HG03520 (cell line): ENCODE measurements around the gene ARHGEF26.

Experiments used
- ATAC-seq: cut with Tn5 transposase; IDR thresholded peaks from one replicate; pipeline ENCODE4 v1.9.1; 2021; ENCODE audit warnings: mild to moderate bottlenecking, moderate library complexity; ENCODE audit not compliant: unreplicated experiment

Gene ARHGEF26

DNA sequence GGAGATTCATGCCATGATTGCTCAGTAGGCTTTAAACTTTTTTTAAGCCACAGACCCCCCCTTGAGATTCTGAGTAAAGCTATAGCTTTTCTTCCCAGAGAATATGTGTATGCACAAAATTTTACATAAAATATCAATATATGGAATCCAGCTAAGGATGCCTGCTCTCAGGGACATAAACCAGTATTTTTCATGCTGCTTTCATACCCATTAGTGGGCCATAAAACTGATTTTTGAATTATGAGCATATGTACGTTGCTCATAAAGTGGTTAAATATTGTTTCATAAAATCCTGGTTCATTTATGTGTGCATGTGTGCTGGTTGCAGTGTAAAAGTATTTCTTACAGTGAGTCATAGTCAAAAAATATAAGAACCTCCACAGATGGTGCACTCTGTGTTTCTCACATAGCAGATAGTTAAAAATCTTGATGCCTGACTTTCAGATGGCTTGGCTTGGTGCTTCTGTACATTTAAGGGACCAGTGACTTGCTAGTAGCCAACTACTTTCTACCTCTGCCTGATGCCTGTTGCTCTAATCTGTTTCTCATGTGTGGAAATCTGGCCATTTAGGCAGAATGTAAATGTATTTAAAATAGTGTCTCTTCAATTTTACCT is 71.9 kb downstream of the ARHGEF26 start:
- ATAC-seq = no peak

DNA sequence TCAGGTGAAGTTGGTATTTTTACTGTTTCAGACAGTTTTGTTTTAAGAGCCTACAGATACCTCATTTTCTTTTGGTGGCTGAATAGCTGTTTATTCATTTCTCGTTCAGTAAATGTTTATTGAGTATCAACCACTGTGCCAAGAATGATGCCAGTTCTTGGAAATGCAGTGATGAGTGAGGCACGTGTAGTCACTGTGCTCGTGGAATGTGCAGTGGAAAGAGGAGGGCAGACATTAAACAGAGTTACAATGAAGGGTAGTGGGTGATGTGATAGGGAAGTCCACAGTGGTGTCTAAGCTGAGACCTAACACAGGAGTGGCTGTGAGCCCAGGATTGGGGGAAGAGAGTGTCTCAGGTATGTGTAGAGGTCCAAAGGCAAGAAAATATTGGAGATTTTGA is 73.7 kb downstream of the ARHGEF26 start:
- ATAC-seq = no peak

DNA sequence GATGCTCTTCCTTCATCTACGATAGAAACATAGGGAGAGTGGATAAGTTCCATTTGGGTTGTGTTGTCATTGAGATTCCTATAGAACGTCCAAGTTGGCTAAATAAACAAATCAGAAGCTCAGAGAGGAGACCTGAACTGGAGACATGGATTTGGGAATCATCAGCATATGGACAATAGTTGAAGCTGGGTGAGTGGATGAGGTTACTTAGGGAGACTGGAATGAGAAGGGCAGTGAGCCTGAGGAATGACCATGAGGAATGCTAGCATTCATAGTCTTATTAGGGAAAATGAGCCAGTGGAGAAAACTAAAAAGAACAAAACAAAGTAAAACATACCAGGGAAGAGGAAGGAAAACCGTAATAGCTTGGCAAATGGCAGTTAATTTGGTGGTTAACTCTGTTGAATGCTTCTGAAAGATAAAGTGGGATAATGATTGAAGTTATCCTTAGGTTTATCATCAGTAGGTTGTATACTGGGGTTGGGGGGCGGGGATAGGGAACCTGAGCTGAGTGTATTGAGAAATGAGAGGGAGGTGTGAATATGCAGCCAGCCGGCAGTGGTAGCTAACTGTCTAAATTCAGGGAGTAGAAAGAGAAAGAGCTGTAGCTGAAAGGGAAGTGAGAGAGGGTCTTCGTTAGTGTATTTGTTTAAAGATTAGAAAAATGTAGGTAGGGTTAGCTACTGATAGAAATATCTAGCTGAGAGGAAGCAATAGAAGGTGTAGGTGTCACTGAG is 74.6 kb downstream of the ARHGEF26 start:
- no peak for ATAC-seq

DNA sequence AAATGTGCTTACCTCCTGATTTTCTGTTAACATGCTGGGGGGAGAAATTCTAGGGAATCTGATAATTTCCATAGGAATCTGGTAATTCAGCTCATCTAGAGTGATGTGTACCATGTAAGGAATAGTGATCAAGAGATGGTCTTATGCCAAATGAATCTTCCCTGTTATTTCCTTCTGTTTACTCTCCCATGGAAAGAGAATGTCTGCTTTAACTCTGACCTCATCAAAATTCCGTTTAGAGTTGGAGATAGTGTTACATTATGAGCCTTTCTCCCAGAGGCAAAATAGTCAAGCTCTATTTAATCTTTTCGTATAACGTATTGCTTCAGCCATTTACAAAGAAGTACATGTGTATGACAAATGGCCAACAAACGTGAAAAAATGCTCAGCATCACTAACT is 76.6 kb downstream of the ARHGEF26 start:
- ATAC-seq = no peak

DNA sequence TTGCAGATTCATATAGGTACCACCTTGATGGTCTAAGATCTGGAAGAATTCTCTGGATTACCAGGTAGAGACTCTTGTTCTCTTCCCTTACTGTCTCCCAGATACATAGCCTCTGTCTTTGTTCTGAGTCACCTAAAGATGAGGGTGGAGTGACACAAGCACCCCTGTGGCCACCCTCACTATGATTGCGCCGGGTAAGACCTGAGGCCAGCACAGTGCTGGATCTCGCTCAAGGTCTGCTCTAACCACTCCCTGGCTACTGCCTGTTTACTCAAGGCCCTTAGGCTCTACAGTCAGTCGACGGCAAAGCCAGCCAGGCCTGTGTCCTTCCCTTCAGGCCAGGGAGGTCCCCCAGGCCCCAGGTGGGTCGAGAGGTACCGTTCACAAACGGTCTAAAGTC is 88.3 kb downstream of the ARHGEF26 start:
- no peak for ATAC-seq

DNA sequence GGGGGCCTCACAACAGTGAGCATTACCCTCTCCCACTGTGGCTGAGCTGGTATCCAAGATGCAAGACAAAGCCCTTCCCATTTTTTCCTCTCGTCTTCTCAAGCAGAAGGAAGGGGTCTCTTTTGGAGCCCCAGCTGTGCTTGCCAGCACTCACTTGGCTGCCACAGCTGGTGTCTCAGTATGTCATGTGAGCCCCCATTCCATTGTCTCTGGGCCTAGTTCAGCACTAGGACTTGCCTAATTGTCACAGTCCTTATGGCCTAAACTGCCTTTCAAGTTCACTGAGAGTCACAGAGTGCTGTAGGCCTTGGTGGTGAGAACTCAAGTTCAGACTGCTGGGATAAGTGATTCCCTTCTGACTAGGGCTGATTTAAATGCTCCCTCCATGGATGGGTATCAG is 89.8 kb downstream of the ARHGEF26 start:
- ATAC-seq = no peak

DNA sequence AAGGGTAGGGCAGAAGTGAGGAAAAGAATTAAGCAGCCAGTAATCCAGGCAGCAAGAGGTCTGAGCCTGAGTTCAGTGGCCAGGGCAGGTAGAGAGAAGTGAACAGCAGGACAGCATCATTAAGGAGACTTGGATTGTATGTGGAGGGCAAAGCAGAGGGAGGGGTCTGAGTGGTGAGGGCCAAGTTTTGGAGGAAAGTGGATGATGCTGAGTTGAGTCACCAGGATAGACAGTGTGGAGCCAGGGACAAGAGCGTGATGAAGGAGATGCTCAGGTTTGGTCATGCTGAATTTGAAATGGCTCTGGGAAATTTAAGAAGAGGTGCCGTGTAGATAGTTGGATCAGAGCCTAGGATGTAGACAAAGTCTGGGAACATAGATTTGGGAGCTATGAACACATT is 93.1 kb downstream of the ARHGEF26 start:
- no peak for ATAC-seq

DNA sequence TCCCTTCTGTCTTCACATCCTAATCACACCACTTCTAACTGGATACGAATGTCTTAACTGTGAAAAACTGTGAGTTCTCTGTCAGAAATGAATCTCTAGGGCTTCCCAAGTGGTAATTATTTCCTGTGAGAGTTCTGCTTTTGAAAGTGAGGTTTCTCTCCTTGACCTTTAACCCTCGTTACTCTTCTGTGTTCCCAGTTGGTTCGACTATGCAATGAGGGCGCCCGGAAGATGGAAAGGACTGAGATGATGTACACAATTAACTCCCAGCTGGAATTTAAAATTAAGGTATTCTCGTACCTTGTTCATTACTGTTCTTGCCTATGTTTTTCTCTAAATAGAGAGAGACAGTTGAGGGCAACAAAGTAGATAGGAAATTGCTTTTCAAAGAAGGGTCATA is 96.5 kb downstream of the ARHGEF26 start:
- no peak for ATAC-seq

DNA sequence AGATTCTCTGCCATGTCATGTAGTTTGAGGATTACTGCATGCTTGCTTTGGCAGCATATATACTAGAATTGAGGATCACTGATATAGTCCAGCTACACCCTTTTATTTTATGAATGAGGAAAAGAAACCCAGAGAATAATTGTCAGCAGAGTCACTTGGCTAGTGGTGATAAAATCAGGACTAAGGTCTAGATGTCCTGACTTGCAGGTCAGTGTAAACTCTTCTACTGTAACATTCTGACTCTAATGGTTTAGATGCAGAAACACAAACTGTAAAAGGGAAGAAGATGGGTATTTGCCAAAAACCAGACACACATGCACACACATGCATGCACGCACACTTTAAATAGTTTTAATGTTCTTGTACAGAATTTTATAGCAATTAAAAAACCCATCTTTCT is 97.5 kb downstream of the ARHGEF26 start:
- ATAC-seq = no peak

DNA sequence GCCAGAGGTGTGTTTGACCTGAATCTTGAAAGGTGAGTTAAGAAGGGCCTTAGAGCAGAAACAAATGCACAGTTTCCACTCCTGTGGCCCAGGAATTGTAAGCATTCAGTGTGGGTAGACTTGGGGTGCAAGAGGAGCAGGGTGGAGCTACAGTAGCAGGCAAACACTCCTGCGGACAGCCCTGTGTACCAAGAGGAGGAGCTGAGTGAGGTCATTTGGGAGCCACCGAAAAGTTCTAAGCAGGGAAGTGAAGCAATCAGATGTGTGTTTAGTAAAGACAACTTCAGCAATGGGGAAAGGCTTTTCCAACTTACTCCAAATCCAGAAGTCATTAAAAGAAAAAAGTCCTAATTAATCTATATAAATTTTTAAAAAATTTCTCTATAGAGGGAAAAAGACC is 99.3 kb downstream of the ARHGEF26 start:
- ATAC-seq = no peak

DNA sequence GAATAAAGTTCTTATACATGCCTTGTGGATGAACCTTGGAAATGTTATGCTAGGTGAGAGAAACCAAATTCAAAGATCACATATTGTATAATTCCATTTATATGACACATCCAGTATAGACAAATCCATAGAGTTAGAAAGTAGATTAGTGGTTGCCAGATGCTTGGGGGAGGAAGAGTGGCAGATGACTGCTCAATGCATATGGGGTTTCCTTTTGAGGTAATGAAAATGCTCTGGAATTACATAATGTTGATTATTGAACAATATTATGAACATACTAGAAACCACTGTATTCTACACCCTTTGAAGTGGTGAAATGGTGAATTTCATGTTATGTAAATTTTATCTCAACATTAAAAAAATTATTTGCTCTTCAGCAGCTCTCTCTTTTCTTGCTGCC is 102.3 kb downstream of the ARHGEF26 start:
- ATAC-seq = no peak

DNA sequence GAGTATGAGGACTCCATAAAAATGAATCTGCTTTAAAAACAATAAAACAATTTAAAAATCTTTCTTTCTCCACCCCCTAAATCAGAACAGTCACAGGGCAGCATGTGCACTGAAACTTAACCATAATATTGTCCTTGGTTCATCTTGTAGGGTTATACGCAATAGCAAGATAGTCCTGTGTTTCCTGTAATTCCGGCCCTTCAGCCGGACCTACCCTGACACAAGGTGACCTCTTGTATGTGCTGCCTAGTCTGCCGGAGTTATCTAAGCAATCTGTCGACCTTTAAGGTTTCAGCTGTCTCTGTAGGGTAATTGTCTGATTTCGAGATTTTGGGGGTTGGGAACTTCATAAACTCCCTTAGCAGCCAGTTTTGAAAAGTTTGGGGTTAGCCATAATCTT is 103.2 kb downstream of the ARHGEF26 start:
- no peak for ATAC-seq

DNA sequence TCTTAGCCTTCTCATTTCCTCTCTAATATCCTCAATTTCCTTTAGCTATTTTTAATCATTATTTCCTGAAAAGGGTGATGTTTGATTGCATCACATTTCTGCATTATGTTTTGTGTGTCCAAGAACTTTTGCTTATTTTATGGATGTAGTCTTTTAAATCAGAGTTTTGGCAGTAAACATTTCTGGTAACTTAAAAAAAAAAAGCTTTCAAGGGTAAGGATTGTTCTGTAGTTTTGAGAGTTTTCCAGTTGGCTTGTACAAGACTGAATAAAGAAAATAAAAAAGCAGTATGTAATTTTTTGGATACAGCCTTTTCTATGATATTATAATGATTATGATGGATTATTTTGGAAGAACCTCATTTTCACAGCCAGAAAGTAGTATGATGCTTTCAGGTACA is 103.7 kb downstream of the ARHGEF26 start:
- no peak for ATAC-seq

DNA sequence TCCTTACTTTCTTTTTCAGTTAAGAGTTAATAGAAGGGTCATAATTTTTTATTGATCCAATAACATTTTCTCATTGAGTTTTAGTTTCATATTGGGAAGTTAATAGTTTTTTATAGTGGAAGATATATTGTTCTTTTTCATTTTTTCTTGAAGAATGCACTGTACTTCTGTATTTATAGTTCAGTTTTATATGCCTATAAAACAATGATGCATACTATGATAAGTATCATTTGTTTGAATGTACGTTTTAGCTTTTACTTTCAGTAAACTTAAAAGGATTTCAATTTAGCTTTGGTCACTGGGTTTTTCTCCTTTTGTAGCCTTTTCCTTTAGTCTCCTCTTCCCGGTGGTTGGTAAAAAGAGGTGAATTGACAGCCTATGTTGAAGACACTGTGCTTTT is 104.3 kb downstream of the ARHGEF26 start:
- ATAC-seq = no peak

DNA sequence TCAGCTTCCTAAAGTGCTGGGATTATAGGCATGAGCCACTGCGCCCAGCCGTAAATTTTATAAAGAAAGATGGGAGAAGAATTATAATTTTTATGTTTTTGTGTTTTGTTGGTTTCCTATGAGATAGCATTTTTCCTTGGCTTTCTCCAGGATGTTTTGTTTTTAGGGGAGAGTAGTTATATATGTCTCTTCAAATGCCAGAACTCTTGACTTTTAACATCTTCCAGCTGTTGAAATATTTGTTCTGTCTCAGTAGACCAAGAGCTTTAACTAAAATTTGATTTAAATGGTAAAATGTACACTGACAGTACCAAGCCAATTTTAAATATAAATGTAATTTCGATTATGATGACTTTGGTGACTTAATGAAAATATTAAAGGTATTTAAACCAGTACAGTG is 106.3 kb downstream of the ARHGEF26 start:
- ATAC-seq = no peak

DNA sequence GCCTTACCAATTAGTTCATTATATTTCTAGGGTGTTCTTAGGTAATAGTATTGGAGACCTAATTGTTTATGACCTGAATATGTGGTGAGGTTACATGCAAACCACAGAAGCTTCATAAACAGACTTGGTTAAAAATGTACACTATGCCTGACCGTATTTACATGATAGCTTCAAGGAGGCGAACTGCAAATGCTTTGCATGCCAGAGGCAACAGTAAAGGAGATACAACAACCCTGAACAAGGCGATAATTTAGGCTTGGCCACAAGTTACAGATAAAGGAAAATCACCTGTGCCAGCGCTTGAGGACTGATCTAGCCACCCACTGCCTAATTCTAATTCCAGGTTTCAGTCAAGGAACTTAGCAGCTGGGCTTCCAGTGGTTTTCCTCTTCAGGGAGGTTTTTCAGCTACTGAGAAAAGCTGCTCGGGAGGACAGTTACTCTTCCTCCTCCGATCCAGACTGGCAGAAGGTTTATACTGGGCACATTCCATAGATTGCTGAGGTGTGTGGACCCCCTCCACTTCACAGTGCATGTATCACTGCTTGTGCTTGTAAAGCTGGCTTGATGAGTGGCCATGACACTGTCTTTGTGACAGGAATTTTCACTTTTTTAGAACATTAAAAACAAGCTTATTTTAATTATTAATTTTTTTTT is 107.5 kb downstream of the ARHGEF26 start:
- no peak for ATAC-seq

DNA sequence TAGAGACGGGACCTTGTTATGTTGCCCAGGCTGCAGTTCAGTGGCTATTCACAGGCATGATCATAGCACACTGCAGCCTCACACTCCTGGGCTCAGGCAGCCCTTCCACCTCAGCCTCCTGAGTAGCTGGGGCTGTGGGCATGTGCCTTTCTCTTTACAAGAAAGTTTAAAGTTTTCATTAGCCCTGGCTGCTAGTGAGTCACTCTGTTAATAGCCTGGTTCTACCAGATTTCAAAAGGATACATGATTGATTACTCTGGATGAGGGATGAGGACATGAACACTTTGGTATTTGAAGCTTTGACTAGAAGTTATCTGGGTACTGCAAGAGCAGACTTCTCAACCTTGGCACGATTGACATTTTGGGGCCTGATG is 108.0 kb downstream of the ARHGEF26 start:
- no peak for ATAC-seq

DNA sequence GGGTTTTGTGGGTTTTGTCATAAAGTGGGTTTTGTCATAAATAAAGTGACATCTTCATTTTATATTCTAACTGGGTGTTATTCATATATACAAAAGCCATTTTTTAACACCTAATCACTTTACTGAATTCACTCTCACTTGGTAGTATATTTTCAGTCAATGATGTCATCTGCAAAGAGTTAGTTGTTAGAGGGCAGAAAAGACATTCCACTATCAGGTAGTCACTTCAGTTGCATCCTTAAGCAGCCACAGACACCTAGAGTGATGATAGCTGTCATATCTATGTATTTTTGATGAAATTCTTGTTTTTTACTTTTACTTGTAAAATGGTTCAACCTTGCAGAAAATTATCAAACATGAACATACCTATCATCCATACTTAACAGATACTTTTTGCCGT is 114.1 kb downstream of the ARHGEF26 start:
- no peak for ATAC-seq

DNA sequence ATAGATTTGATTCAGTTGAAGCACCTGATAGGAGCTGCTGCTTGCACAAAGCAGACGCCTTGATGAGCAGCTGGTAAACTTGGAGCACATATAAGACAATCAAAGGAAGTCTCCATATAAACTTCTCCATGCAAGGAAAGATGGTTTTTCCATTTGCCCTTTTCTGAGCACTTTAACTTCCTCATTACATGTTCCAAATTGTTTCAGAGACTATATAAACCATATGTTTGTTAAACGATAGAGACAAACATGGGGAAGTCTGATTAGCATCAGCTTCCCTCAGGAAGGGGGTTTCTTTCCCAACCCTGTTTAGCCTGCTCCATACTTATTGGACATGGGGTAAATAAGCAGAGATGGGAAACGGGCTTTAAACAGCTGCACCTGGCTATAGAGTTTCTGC is 115.1 kb downstream of the ARHGEF26 start:
- ATAC-seq = no peak

DNA sequence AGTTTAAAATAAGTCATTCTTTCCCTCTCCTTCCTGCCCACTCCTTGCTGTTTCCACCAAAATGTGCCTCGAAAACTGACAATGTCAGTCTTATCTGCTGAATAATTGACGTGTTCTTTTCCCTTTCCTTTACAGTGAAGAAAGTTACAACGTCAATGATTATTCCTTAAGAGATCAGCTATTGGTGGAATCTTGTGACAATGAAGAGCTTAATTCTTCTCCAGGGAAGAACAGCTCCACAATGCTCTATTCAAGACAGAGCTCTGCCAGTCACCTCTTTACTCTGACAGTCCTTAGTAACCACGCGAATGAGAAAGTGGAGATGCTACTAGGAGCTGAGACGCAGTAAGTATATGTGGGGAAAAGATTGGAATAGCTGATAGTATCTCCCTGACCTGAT is 119.0 kb downstream of the ARHGEF26 start:
- no peak for ATAC-seq

DNA sequence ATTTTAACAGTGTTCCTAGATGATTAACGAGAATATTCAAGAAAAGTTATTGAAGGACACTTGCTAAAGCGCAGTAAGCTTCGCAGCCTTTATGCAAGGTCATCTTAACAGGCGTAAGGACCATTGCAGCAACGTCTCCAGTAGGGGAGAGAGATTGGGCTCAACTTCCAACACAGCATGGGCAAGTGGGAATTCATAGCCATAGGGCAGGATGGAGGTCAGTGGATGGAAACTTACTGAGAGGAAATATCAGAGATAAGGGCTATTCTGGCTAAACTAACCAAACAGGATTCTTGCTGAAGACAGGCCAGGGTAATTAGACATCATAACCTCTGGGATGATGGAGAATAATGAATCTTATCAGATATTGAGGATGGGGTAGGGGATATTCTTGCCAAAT is 120.3 kb downstream of the ARHGEF26 start:
- no peak for ATAC-seq

DNA sequence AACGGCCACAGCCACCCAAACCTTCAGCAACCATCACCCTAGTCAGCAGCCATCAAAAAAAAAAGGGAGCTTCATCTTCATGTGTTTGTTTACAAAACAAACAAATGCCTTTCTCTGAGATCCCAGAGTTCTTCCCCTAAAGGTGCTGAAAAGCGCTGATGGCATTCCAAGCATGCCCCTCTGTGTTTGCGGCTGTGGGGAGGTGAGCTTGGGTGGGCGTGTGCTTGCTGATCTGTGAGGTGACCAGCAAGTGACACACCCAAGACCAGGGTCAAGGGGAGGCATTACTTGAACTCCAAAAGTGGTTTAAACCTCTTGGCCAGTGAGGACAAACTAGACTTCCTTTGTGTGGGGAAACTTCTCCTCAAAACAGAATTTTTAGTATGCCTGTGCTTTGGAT is 121.6 kb downstream of the ARHGEF26 start:
- no peak for ATAC-seq

DNA sequence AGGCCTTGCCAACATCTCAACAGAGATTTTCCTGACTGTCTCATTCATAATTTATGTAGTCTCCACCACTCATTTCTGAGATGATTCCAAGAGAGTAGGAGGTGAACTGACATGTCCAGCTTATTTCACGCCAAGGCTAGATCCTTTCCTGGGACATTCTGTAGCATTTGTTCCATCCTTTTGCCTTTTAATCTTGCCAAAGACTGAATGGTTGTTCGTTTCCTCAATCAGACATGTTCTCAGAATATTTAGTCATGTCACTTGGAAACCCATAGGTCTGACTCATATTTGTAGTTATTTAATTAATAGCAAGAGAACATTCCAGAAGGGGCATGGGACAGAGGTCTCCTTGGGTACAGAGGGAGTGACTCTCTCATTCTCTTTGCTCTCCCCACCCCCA is 122.2 kb downstream of the ARHGEF26 start:
- no peak for ATAC-seq
